Measurements from ENCODE around the gene LINGO1.

Gene LINGO1

DNA sequence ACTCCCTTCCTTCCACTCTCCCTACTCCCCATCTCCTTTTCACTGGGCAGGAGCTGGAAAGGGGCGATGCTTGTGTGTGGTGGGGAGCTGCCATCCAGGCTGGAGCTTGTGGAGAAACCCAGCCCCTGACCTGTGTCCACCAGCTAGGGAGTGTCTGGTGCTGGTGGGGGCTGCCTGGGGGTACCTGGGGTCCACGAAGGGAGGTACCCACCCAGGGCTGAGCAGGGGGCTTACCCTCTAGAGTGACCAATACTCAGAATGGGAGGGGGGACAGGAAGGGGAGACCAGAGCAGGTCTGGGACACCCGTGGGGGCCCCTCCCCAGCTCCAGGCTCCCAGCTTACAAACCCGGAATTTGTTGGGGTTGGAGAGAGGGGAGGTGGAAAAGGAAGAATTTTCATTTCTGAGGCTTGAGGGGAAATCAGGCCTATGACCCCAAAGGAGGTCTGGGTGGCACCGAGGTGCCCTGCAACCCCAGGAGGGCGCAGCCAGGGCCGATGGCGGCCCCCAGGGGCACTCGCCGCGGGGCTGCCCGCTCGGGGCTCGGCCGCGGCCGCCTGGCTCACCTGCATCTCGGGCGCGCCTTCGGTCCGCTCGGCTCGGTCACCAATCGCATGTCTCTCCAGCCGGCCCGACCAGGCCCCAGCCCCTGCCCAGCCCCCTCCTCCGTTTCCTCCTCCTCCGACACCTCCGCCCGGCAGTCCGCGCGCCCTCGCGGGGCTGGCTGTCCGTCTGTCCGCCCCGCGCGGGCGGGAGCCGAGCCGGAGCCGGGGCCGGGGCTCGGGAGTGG, 773 bp downstream of the LINGO1 start:
- no peak for DNase-seq (ENCODE audit: low spot score)

GRCh38 chr15:77630956-77631744, 1.6 kb downstream of the LINGO1 start:
- DNase-seq (ENCODE audit: low spot score): no peak

DNA sequence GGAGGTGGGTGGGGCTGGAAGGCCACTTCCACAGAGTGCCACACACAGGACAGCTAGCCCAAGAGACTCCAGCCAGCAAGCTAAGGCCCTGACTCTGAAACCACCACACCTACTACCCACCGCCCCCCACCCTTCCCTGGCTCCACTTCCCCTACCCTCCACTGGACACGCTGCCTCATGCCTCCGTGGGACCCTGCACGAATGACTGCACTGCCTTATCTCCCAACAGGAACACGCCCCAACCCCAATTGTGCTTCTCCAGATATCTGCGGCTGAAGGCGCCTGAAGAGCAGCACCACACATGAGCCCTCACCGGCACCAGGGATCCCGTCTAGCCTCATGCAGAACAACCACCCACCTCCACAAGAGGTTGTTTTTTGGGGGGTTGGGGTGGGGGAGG, 2.7 kb downstream of the LINGO1 start:
- no peak for DNase-seq (ENCODE audit: low spot score)

DNA sequence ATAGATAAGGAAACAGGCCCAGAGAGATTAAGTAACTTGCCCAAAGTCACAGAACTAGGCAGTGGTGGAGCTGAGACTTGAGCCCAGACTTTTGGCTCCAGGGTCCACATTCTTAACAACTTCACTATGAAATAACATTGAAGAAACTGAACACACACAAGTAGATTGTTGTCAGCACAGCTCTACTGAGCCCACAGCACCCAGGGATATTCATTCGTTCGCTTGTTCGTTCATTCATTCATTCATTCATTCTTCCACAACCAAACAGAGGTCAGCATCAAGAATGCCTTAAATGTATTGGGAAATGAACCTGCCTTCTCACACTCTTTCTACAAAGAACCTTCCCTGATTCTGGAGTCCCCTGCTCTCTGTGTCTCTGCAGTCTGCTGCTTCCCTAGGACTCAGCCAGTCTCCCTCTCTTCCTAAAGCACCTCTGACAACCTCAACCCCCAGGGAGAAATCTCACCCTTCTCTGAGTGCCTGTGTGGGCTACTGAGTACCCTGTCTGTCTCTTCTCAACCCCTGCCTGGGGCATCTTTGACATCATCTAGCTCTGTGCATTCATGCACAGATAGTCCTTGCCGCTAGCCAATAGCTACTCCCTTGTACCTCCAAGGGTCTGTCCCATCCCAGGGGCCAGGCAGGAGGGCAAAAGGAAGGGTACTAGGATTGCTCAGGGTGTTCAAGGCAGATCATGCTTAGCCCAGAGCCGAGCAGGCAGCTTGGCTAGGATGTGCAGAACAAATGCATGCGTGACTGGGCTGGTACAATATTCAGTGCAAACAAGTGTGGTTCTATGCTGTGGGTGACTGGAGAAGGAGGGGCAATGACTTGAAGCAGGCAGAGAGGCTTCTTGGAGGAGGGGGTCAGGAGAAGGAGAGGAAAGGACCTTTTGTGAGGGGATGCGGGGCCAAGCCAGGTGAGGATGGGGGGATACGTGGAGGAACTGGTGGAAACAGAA, 3.4 kb downstream of the LINGO1 start:
- no peak for DNase-seq (ENCODE audit: low spot score)

GRCh38 chr15:77628010-77628409, 4.7 kb downstream of the LINGO1 start:
- no peak for DNase-seq (ENCODE audit: low spot score)

DNA sequence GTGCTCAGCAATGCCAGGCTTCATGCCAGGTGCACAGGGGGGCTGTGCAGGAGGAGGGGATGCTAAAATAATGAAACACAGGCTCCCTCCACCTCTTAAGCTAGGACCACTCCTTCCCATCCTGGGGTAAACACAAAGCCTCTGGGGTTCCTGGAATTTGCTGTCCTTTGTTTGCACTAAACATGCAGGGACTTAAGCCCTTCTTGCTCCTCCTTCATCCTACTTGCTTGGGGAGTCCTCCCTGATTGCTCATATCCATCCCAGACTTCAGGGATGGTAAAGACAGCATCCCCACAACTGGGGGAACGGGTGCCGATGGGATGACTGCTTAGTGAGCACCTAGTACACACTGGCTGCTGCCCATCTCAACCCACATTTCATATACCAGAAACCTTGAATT, 5.1 kb downstream of the LINGO1 start:
- DNase-seq (ENCODE audit: low spot score): no peak

DNA sequence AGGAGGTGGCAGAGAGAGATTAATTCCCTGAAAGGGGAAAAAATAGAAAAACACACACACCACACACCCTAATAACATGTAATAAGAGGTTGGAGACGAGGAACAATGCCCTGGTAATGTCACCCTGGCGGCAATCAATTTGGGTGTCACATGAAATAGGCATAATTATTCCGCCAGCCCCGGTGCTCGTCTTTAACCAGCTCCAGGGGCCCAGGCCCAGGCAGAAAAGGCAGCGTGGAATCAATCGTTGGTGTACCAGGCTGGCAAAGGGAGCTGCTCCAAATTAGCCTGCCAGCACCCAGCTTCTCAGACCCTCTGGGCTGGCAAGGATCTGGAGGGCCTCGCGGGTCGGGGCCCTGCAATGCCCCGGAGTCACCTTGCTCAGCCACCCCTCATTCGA, 5.6 kb downstream of the LINGO1 start:
- no peak for DNase-seq (ENCODE audit: low spot score)

DNA sequence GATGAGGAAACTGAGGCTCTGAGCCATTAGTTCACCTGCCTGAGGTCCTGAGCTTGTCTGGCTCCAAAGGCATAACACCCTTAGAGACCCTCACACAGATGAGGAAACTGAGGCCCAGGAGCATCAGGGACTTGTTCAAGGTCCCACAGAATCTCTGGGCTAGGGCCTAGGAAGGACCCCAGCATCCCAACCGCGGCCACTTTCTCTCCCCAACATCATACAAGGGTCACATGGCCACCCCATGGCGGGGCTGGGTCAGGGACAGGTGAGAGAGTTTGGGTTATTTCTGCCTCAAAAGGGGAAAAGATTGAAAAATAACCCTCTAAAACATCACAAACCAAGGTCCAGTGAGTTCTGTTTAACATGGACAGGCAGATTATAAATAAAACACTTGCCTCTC, 6.7 kb downstream of the LINGO1 start:
- no peak for DNase-seq (ENCODE audit: low spot score)

GRCh38 chr15:77625376-77625775, 7.3 kb downstream of the LINGO1 start:
- DNase-seq (ENCODE audit: low spot score): no peak

- DNase-seq (ENCODE audit: low spot score): no peak
These were observed 7.8 kb downstream of the LINGO1 start for GRCh38 chr15:77624868-77625267.

- no peak for DNase-seq (ENCODE audit: low spot score)
These were observed 8.8 kb downstream of the LINGO1 start for GRCh38 chr15:77623755-77624524.

- no peak for DNase-seq (ENCODE audit: low spot score)
These were observed 9.6 kb downstream of the LINGO1 start for GRCh38 chr15:77622934-77623754.

GRCh38 chr15:77622209-77622933, 10.3 kb downstream of the LINGO1 start:
- DNase-seq (ENCODE audit: low spot score): no peak

- DNase-seq (ENCODE audit: low spot score): no peak
These were observed 10.9 kb downstream of the LINGO1 start for GRCh38 chr15:77621847-77622208.

GRCh38 chr15:77620960-77621647, 11.6 kb downstream of the LINGO1 start:
- DNase-seq (ENCODE audit: low spot score): no peak

- DNase-seq (ENCODE audit: low spot score): no peak
These were observed 12.4 kb downstream of the LINGO1 start for GRCh38 chr15:77620297-77620696.

GRCh38 chr15:77619883-77620282, 12.8 kb downstream of the LINGO1 start:
- DNase-seq (ENCODE audit: low spot score): no peak

- no peak for DNase-seq (ENCODE audit: low spot score)
These were observed 15.1 kb downstream of the LINGO1 start for GRCh38 chr15:77617476-77618230.

DNA sequence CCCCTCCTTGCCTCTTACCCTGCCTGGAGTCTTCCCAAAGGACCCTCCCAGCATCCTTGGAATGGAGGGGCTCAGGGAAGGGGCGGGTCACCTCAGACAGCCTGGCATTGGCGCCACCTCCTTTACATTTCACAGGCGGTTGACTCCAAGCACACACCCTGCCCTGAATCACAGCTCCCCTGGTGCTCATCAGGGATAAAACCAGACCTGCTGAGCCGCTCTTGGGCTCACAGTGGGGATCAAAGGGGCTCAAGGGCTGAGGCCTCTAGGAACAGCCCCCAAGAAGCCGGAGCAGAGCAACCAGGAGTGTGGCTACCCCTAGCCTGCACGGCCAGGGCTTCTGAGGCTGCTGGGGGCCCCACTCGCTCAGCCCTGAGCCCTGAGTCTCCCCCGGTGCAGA, 16.6 kb downstream of the LINGO1 start:
- no peak for DNase-seq (ENCODE audit: low spot score)
